Mammary epithelial cell (primary cell): ENCODE measurements around the gene SEC22A.

ENCODE experiments used
- EZH2 ChIP-seq: IDR thresholded peaks from 2 replicates; pipeline ENCODE4 v1.6.1; 2012; ENCODE audit warnings: low read length, inconsistent platforms, borderline replicate concordance
- TF ChIP-seq, protein P1 (sequence below), 2 donors: IDR thresholded peaks in 1 of 2; conservative IDR thresholded peaks in 1 of 2; 2 replicates each; pipeline ENCODE4 v1.5.1; 2011 to 2012; ENCODE audit warnings: inconsistent platforms in 2 of 2, low read length in 2 of 2, mild to moderate bottlenecking in 2 of 2, control low read depth in 1 of 2, low read depth in 1 of 2; ENCODE audit not compliant: insufficient read depth in 1 of 2; ENCODE audit errors: extremely low read depth in 1 of 2

GRCh38 chr3:123168122-123168521, 33.6 kb upstream of the SEC22A start:
- TF ChIP-seq, protein P1, sequence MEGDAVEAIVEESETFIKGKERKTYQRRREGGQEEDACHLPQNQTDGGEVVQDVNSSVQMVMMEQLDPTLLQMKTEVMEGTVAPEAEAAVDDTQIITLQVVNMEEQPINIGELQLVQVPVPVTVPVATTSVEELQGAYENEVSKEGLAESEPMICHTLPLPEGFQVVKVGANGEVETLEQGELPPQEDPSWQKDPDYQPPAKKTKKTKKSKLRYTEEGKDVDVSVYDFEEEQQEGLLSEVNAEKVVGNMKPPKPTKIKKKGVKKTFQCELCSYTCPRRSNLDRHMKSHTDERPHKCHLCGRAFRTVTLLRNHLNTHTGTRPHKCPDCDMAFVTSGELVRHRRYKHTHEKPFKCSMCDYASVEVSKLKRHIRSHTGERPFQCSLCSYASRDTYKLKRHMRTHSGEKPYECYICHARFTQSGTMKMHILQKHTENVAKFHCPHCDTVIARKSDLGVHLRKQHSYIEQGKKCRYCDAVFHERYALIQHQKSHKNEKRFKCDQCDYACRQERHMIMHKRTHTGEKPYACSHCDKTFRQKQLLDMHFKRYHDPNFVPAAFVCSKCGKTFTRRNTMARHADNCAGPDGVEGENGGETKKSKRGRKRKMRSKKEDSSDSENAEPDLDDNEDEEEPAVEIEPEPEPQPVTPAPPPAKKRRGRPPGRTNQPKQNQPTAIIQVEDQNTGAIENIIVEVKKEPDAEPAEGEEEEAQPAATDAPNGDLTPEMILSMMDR (conservative IDR thresholded peaks at IDR 0.05 in 1 of 2, IDR thresholded peaks at IDR 0.05 in 1 of 2; ENCODE audit: extremely low read depth in 1 of 2, insufficient read depth in 1 of 2, low read depth in 1 of 2, low read length in 2 of 2), result no peak
- no peak for TF ChIP-seq EZH2
